Measurements from ENCODE around the gene CSTA.

The CSTA gene

DNA sequence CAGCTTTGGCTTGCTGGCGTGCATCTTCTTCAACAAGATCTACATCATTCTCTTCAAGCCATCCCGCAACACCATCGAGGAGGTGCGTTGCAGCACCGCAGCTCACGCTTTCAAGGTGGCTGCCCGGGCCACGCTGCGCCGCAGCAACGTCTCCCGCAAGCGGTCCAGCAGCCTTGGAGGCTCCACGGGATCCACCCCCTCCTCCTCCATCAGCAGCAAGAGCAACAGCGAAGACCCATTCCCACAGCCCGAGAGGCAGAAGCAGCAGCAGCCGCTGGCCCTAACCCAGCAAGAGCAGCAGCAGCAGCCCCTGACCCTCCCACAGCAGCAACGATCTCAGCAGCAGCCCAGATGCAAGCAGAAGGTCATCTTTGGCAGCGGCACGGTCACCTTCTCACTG lies 40.6 kb upstream of the CSTA start:
- H3F3A ChIP-seq (ENCODE audit: insufficient read depth): no peaks in the 10 kb centered on the region
- H3K27ac ChIP-seq (ENCODE audit: low read depth, low read length): no peak overlapping the region
- TF ChIP-seq EZH2phosphoT487 (conservative IDR thresholded peaks at IDR 0.05; ENCODE audit: low read length): no peak
- no peak for TF ChIP-seq CTCF (IDR thresholded peaks at IDR 0.05; ENCODE audit: insufficient read depth, low read length, poor library complexity, severe bottlenecking)
- no peak overlapping the region for H3K4me2 ChIP-seq (ENCODE audit: low read depth, low read length, poor library complexity, severe bottlenecking)
- no peak overlapping the region for H3K9ac ChIP-seq (ENCODE audit: low read length)
- no peaks in the 10 kb centered on the region for H3K9me3 ChIP-seq (ENCODE audit: insufficient read depth, low read length)
- H2AFZ ChIP-seq (ENCODE audit: low read depth, low read length, severe bottlenecking): no peak overlapping the region
- H3K4me3 ChIP-seq (ENCODE audit: insufficient read depth, low read length, poor library complexity, severe bottlenecking): no peak overlapping the region
- no peaks in the 10 kb centered on the region for H3K9me2 ChIP-seq (replicated peaks; ENCODE audit: insufficient read depth, low read length)
- no peaks in the 10 kb centered on the region for H3K79me2 ChIP-seq (ENCODE audit: insufficient read depth, low read length)
- no peaks in the 10 kb centered on the region for H4K20me1 ChIP-seq (ENCODE audit: low read depth, low read length)
- H3K27me3 ChIP-seq (ENCODE audit: low read length): no peaks in the 10 kb centered on the region
- no peaks in the 10 kb centered on the region for H3K36me3 ChIP-seq (ENCODE audit: low read length)

GRCh38 chr3:122294359-122294758 lies 30.7 kb upstream of the CSTA start:
- H3K9me3 ChIP-seq (ENCODE audit: insufficient read depth, low read length): no peaks in the 10 kb centered on the region
- H3K27ac ChIP-seq (ENCODE audit: low read depth, low read length): no peak overlapping the region
- H3K27me3 ChIP-seq (ENCODE audit: low read length): no peaks in the 10 kb centered on the region
- H3K9me2 ChIP-seq (replicated peaks; ENCODE audit: insufficient read depth, low read length): no peaks in the 10 kb centered on the region
- no peaks in the 10 kb centered on the region for H4K20me1 ChIP-seq (ENCODE audit: low read depth, low read length)
- no peak overlapping the region for H3K4me2 ChIP-seq (ENCODE audit: low read depth, low read length, poor library complexity, severe bottlenecking)
- TF ChIP-seq CTCF (IDR thresholded peaks at IDR 0.05; ENCODE audit: insufficient read depth, low read length, poor library complexity, severe bottlenecking): no peak
- no peak for TF ChIP-seq EZH2phosphoT487 (conservative IDR thresholded peaks at IDR 0.05; ENCODE audit: low read length)
- no peak overlapping the region for H2AFZ ChIP-seq (ENCODE audit: low read depth, low read length, severe bottlenecking)
- no peaks in the 10 kb centered on the region for H3F3A ChIP-seq (ENCODE audit: insufficient read depth)
- no peaks in the 10 kb centered on the region for H3K79me2 ChIP-seq (ENCODE audit: insufficient read depth, low read length)
- no peak overlapping the region for H3K9ac ChIP-seq (ENCODE audit: low read length)
- H3K36me3 ChIP-seq (ENCODE audit: low read length): no peaks in the 10 kb centered on the region
- no peak overlapping the region for H3K4me3 ChIP-seq (ENCODE audit: insufficient read depth, low read length, poor library complexity, severe bottlenecking)

DNA sequence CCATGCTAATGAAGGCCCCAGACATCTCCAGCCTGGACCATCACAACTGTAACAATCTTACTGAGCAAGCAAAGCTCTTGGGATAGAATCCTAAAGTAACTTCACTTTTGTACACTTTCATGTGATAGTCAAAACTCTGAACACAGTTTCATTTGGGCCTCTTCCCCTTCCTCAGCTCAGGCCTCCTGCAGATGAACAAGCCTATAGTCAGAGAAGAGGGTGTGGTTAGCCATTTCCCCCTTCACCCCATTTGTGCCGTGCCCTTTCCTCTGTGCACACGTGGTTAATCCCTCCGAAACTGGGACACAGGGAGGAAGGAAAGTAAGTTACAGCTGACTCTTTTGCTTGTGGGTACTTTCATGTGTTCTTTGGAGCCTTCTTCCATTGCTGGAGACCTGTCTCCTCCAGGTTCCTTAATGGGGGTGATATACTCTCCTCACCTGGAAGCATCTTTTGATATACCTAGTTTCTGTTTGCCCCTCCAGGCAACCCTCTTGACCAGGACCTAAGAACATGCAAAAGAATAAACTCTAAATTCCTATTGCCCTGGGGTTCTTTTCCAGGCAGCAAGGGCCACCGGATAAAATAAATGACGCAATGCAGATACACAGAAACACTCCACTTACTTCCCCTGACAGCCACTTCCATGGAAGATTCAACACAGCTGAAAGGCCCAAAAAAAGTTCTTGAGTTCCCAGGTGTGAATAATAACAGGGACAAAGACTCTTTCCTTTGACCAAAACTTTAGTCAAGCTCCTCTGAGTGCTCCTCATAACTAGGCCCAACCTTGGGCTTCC lies 29.6 kb upstream of the CSTA start:
- Histone ChIP-seq H3K9me3 (ENCODE audit: insufficient read depth, low read length) (no peaks in the 10 kb centered on the region), H2AFZ (ENCODE audit: low read depth, low read length, severe bottlenecking) (peak overlapping the region; percentile 40), H3F3A (ENCODE audit: insufficient read depth) (no peaks in the 10 kb centered on the region), H3K4me3 (ENCODE audit: insufficient read depth, low read length, poor library complexity, severe bottlenecking) (no peak overlapping the region), H3K27ac (ENCODE audit: low read depth, low read length) (no peak overlapping the region), H3K27me3 (ENCODE audit: low read length) (no peaks in the 10 kb centered on the region), H3K9me2 (replicated peaks; ENCODE audit: insufficient read depth, low read length) (no peaks in the 10 kb centered on the region), H3K9ac (ENCODE audit: low read length) (no peak overlapping the region), H3K36me3 (ENCODE audit: low read length) (no peaks in the 10 kb centered on the region), H3K79me2 (ENCODE audit: insufficient read depth, low read length) (no peaks in the 10 kb centered on the region), H4K20me1 (ENCODE audit: low read depth, low read length) (no peaks in the 10 kb centered on the region), H3K4me2 (ENCODE audit: low read depth, low read length, poor library complexity, severe bottlenecking) (no peak overlapping the region)
- TF ChIP-seq CTCF (IDR thresholded peaks at IDR 0.05; ENCODE audit: insufficient read depth, low read length, poor library complexity, severe bottlenecking) (no peak), EZH2phosphoT487 (conservative IDR thresholded peaks at IDR 0.05; ENCODE audit: low read length) (no peak)
